HG03025 (cell line): ENCODE measurements around the gene CCND1.

ENCODE experiments used
- ATAC-seq: cut with Tn5 transposase; IDR thresholded peaks from one replicate; pipeline ENCODE4 v1.9.1; 2021; ENCODE audit warnings: mild to moderate bottlenecking, moderate library complexity; ENCODE audit not compliant: unreplicated experiment, low FRiP score

The CCND1 gene

DNA sequence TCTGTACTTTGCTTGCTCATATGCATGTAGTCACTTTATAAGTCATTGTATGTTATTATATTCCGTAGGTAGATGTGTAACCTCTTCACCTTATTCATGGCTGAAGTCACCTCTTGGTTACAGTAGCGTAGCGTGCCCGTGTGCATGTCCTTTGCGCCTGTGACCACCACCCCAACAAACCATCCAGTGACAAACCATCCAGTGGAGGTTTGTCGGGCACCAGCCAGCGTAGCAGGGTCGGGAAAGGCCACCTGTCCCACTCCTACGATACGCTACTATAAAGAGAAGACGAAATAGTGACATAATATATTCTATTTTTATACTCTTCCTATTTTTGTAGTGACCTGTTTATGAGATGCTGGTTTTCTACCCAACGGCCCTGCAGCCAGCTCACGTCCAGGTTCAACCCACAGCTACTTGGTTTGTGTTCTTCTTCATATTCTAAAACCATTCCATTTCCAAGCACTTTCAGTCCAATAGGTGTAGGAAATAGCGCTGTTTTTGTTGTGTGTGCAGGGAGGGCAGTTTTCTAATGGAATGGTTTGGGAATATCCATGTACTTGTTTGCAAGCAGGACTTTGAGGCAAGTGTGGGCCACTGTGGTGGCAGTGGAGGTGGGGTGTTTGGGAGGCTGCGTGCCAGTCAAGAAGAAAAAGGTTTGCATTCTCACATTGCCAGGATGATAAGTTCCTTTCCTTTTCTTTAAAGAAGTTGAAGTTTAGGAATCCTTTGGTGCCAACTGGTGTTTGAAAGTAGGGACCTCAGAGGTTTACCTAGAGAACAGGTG is 11.1 kb downstream of the CCND1 start:
- no peak for ATAC-seq

DNA sequence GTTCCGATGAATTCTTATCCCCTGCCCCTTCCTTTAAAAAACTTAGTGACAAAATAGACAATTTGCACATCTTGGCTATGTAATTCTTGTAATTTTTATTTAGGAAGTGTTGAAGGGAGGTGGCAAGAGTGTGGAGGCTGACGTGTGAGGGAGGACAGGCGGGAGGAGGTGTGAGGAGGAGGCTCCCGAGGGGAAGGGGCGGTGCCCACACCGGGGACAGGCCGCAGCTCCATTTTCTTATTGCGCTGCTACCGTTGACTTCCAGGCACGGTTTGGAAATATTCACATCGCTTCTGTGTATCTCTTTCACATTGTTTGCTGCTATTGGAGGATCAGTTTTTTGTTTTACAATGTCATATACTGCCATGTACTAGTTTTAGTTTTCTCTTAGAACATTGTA is 12.0 kb downstream of the CCND1 start:
- ATAC-seq: no peak

DNA sequence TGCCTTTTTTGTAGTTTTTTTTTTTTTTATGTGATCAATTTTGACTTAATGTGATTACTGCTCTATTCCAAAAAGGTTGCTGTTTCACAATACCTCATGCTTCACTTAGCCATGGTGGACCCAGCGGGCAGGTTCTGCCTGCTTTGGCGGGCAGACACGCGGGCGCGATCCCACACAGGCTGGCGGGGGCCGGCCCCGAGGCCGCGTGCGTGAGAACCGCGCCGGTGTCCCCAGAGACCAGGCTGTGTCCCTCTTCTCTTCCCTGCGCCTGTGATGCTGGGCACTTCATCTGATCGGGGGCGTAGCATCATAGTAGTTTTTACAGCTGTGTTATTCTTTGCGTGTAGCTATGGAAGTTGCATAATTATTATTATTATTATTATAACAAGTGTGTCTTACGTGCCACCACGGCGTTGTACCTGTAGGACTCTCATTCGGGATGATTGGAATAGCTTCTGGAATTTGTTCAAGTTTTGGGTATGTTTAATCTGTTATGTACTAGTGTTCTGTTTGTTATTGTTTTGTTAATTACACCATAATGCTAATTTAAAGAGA is 12.5 kb downstream of the CCND1 start:
- no peak for ATAC-seq

DNA sequence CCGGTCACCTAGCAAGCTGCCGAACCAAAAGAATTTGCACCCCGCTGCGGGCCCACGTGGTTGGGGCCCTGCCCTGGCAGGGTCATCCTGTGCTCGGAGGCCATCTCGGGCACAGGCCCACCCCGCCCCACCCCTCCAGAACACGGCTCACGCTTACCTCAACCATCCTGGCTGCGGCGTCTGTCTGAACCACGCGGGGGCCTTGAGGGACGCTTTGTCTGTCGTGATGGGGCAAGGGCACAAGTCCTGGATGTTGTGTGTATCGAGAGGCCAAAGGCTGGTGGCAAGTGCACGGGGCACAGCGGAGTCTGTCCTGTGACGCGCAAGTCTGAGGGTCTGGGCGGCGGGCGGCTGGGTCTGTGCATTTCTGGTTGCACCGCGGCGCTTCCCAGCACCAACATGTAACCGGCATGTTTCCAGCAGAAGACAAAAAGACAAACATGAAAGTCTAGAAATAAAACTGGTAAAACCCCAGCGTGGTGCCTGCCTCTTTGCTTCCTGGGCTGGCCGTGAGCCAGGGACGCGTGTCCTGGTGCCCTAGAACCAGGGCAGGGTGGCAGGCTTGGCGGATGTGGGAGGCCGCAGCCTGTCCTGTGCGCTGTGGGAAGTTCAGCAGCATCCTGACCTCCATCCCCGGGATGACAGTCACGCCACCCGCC is 13.2 kb downstream of the CCND1 start:
- no peak for ATAC-seq

DNA sequence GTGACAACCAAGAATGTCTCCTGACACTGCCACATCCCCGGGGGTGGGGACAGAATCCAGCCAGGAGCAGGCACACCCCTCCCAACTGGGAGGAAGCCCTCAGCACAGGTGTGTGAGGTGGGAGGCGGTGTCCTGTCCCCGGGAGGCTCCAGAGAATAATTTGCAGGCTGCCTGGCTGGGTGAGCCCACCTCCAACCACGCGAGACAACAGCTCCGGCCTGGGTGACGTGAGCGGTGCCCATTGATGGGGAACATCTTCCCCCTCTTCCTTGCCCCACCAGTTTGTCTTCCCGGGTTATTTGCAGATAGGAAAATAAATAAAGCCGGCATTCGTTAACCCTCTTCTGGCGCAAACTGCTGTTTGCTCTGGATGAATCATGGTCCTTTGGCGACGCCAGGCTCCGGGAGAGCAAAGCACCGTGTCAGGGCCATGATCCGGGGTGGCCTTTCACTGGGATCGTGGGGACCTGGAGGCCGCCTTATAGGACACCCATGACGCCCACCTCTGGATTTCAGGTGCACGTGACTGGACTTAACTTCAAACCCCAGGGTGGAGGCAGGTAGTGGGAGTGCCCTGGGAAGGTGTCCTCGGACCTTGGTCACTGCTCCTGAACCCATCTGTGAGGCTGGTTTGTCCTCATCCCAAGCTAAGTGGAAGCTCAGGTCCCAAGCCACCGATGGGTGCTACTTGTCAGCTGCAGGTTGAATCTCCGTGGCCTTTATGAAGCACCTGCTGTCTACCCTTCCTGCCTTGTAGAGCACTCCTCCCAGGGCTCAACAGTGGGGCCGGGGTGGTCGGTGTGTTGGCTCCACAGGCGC is 13.9 kb downstream of the CCND1 start:
- ATAC-seq: no peak

DNA sequence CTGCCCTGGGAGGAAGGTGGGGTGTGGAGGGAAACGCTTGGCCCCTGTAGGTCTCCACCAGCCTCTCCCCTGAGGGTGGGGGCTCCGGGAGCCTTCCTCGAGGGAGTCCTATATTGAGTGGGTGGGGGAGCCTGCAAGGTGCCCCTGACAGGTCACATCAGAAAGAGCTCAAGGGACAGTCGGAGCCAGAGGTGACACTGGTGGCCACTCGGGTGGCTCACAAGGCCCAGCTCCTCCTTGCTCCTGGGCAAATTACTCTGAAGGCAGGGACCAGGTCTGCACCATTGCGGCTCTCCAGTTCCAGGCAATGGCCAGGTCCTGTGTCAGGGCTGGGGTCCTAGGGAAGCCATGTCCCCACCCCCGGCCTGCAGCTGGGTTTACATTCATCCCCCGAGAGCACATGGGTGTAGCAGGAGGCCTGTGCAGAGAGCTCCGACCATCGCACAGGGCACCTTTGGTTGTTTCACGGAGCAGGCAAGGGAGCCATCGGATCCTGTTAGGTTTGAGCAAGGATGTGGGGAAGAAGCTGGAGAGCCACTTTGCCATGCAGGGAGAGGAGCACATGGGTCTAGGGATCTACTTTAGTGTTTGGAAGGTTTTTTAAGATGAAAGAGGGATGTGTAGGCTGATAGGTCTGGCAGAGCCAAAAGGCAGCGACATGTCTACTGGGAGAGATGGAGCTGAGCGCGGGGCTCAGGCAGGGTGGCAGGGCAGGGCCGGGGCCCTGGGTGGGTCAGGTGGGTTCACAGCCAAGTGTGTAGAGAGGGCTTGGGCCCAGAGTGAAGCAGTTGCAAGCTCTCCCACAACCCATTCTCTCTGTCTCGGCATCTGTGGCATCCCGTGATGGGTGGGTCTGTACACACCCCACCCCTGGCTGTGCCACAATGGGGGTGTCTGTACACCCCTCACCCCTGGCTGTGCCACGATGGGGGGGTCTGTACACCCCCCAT is 14.8 kb downstream of the CCND1 start:
- no peak for ATAC-seq

DNA sequence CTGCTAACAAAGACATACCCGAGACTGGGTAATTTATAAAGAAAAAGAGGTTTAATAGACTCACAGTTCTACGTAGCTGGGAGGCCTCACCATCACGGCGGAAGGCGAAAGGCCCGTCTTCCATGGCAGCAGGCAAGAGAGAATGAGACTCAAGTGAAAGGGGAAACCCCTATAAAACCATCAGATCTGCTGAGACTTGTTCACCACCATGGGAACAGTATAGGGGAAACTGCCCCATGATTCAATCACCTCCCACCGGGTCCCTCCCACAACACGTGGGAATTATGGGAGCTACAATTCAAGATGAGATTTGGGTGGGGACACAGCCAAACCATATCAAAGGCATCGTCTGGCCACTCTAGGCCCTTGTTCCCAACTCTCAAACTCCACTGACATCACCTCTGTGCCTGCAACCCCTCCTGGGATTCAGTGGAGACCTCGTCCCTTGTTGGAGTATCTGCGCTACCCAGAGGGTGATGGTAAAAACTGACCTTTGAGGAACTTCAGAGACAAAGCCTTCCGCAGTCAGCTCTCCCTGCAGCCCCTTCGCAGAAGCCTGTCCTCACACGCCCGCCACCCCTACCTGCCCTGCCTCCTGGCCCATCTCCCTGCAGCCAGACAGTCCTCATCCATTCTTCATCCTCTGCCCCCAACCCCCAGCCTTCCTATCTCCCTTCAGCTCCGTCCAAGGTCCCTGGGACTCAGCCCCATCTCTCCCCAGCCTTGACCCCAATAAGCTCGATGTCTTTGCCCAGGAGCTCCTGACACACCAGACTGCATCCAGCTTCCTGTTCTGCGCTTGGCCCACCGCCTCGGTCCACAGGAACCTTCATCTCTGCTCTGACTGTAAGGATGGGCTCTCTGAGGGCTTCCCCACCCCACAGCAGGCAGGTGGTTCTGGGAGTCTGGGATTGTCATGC is 15.8 kb downstream of the CCND1 start:
- no peak for ATAC-seq

DNA sequence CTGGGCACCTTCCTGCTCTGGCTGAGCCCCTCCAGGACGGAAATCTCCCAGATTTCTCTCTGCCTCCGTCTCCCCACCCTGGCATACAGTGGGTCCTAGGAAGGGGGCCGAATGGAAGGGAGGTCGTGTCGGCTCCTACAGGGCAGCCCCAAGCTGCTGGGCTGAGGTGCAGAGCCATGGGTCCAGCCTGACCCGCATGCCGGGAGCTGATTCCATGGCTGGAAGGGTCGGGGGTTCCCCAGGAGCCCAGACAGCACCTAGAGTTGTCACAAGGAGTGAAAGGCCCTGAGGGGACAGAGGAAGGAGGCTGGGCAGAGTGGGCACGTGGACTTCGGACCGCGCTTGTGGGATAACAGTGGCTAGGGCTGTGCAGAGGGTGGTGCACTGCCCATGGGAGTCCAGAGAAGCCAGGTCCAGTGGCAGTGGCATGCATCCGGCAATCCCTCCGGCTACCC is 16.5 kb downstream of the CCND1 start:
- ATAC-seq: no peak

DNA sequence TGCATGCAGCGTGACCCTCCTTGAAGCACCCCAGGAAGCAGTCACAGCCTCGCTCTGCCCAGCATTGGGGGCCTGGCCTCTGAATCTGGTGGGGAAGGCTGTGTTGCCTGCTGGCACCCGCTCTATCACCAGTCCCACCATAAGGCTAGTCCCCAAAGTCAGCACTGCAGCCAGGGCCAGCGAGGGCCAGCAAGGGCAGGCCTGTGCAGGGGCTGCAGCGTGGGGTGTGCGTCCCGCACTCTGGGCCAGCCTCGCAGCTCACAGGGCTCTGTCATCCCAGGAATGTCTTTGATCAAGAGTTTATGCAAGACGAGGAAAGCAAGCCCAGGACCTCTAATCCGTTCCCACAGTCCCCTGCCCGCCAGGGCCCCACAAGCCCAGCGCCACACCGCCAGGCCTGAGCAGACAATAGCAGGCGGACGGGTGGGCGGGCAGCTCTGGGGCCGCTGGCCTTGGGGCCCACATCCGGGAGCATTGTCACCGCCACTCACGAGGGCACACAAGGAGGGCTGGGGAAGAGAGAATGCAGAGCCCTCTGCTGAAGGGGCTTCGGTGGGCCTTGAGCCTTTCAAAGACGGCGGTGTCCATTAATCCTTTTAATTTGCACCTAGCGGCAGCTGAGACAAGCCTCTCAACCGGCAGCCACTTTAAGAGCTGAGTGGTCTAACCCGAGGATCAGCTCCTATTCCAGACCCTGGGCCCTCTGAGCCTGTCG is 17.1 kb downstream of the CCND1 start:
- no peak for ATAC-seq

DNA sequence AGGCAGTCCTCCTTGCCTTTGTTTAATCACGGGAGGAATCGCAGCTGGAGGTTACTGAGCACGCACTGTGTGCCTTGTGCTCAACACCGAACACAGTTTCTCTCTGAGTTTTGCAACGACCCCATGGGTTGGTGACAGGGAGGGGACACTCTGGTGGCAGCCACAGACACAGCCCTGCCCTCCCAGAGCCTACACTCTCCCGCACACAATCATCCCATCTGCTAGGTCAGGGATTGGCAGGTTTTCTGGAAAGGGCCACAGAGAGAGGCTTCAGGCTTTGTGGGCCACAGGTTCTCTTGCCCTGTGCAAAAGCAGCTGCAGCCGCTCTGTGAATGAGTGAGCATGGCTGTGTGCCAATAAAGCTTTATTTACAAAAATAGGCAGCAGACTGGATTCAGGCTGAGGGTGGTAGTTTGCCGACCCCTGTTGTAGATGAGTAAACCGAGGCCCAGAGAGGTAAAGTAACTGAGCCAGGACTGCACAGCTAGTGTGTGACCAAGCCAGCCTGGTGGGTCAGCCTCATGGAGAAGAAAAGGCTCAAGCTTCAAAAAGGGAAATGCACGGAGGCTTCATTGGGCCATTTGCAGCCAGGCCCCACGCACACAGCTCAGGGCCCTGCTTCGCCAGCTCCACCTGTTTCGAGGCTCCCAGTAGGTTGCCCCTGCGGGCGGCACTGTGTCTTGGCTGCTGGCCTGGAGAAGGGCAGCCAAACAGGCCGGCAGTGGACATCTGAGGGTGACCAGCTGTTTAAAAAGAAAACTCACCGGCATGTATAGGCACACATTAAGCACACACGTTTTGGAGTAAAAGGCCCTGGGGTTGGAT is 17.9 kb downstream of the CCND1 start:
- ATAC-seq: no peak

DNA sequence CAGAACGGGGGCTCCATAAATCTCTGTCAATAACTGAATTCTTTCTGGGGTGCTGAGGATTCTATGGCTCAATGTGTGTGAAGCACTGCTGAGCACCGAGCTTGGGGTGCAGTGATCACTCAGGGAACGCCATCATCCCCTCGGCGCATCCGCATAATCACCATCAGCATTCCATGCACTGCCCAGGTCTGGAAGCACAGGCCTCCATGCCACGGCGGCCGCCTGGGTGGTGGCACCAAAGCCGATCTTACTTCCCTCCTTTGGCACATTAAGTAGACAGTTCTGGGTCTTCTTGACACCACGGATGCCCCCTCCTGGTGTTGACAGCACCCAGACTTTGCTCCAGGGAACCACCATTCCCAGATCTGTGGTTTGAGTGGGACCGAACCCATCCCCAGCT is 18.6 kb downstream of the CCND1 start:
- ATAC-seq: no peak

DNA sequence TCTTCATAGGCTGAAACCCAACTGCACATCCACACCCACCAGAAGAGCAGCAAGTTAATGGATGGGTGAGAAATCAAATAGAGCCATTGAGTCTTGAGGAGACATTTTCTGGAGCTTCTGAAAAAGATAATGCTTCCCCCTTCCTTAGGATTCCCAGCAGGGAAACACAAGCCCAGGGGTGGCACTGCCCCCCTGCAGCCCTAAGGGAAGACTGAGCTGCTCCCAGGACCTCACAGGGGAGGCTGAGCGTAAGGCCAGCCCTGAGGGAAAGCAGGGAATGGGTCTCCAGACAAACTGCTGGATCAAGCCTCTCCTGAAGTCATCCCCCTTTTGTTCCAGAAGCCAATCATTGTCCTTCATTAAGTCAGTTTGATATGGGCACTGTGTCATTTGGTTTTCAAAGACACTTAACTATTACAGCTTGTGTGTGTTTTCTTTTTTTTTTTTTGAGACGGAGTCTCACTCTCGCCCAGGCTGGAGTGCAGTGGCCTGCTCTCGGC is 19.1 kb downstream of the CCND1 start:
- ATAC-seq: no peak

DNA sequence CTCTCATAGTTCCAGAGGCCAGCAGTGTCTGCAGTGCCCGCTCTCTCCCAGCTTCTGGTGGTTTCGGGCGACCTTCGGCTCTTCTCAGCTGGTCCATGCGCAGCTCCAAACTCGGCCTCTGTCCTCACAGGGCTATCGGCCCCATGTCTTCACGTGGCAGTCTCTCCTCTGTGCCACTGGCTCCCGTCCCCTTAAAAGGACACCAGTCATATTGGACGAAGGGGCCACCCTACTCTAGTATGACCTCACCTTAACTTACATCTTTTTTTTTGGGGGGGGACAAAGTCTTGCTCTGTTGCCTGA is 20.4 kb downstream of the CCND1 start:
- ATAC-seq: no peak

DNA sequence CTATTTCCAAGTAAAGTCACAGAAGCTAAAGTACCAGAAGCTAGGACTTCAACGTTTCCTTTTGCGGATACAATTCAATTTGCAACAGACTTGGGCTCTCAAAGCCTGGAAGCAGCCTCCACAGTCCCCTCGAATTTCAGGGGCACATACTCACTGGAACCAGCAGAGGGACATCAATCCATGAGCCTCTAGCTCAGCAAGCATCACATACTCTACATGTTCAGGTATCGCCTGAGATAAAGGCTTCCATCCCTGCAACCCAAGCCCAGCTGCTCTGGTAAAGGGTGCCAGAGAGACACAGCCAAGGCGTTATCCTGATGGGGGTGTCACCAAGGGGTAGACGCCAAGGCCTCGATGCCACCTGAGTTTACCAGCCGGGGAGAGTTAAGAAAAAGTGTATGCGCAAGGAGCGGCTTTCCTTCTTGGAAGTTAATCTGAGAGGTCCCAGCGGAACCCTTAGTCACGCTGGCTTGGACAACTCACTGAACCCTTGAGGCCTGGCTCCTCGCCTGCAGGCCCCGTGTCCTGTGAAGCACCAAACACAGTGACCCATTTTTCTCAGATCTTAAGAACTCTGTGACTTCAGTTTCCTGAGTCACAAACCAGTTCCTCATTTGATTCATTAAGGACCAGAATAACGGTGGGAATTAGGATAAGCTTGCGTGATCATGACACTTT is 21.2 kb downstream of the CCND1 start:
- ATAC-seq: no peak

DNA sequence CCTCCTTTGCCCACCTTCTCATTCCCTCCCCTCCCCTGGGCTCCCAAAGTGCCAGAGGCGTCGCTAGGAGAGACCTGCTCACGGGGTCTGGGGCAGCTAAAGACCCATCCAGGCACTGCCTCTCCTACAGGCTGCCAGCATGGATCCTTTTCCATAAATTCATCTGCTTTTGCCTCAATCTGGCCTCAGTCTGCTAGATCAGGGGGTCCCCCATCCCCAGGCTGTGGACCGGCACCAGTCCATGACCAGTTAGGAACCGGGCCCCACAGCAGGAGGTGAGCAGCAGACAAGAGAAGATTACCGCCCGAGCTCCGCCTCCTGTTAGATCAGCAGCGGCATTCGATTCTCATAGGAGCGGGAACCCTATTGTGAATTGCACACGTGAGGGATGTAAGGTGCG is 21.9 kb downstream of the CCND1 start:
- no peak for ATAC-seq

DNA sequence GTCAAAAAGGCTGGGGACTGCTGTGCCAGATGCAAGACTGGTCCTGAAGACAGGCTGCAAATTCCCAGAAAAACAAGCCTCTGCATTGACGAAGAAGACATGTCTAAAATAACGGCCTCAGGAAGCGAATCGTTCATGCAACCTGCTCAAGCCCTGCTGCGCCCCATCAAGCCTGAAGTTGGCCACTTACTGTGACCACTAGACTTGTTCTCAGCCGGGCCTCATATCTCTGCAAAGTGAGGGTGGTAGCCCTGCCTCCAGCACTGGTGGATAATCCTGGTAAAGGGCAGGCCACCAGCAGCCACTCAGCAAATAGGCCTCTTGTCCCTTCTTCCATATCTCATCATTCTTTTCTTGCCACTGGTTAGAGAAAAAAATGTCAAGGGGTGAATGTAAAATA is 22.4 kb downstream of the CCND1 start:
- no peak for ATAC-seq
